Measurements from ENCODE around the gene COX5B.
"Not testable (repeated sequence)": the region's sequence is repeated elsewhere in the genome, so short reads cannot be mapped to it uniquely, and the experiment has no call there.

DNA sequence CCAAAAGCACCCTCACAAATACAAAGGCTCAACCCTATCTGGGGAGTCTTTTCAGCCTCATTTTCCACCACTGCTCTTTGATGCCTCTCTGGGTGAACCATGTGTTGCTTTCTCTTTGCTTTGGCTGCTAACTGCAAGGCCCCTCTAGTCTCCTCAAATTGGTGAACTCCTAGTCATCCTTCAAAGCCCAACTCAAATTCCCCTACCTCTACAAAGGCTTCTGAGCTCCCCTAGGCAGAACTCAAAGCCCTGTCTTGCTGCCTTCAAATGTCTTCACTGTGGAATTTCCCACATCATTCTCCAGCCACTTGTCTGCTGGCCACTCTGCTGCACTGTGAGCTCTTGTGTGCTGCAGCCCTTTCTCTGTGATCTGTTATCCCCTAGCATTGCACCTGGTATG, 22.9 kb upstream of the COX5B start:
- not testable (repeated sequence) for TF ChIP-seq SOX15 (CRISPR knock-in tag; IDR thresholded peaks at IDR 0.05); KAT7 (CRISPR knock-in tag; IDR thresholded peaks at IDR 0.05; ENCODE audit: borderline replicate concordance)
- TF ChIP-seq, protein P1, sequence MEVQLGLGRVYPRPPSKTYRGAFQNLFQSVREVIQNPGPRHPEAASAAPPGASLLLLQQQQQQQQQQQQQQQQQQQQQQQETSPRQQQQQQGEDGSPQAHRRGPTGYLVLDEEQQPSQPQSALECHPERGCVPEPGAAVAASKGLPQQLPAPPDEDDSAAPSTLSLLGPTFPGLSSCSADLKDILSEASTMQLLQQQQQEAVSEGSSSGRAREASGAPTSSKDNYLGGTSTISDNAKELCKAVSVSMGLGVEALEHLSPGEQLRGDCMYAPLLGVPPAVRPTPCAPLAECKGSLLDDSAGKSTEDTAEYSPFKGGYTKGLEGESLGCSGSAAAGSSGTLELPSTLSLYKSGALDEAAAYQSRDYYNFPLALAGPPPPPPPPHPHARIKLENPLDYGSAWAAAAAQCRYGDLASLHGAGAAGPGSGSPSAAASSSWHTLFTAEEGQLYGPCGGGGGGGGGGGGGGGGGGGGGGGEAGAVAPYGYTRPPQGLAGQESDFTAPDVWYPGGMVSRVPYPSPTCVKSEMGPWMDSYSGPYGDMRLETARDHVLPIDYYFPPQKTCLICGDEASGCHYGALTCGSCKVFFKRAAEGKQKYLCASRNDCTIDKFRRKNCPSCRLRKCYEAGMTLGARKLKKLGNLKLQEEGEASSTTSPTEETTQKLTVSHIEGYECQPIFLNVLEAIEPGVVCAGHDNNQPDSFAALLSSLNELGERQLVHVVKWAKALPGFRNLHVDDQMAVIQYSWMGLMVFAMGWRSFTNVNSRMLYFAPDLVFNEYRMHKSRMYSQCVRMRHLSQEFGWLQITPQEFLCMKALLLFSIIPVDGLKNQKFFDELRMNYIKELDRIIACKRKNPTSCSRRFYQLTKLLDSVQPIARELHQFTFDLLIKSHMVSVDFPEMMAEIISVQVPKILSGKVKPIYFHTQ (CRISPR knock-in tag; IDR thresholded peaks at IDR 0.05), result not testable (repeated sequence)
- TF ChIP-seq, protein P2, sequence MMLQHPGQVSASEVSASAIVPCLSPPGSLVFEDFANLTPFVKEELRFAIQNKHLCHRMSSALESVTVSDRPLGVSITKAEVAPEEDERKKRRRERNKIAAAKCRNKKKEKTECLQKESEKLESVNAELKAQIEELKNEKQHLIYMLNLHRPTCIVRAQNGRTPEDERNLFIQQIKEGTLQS (CRISPR knock-in tag; conservative IDR thresholded peaks at IDR 0.05), result not testable (repeated sequence)

Measured in WTC11 (cell line).